Spinal cord (tissue), 10 donors: ENCODE results near the gene PTH2R. TPM values are rescaled to one million over a fixed set of nuclear protein-coding genes. Genes with fewer than 3 reads are reported as not detected.
A peak's percentile ranks its signal among the peaks of the same experiment; 100 is the strongest.
"Not testable (repeated sequence)": the region's sequence is repeated elsewhere in the genome, so short reads cannot be mapped to it uniquely, and the experiment has no call there.

Source experiments
- DNase-seq, 6 donors: peaks; one replicate each; pipeline versions ENCODE4 v3.0.0 to v3.0.0-alpha.2; 2013 to 2015; ENCODE audit warnings: low spot score in 6 of 6, low read depth in 4 of 6
- H3K27ac ChIP-seq: one replicate; pipeline ENCODE4 v1.5.1; 2013; ENCODE audit warnings: low read depth, low read length, control low read depth
- H3K27me3 ChIP-seq: one replicate; pipeline ENCODE4 v1.6.1; 2013; ENCODE audit warnings: low read length; ENCODE audit not compliant: control insufficient read depth, insufficient read depth
- H3K36me3 ChIP-seq: one replicate; pipeline ENCODE4 v1.6.1; 2013; ENCODE audit warnings: low read length; ENCODE audit not compliant: control insufficient read depth, insufficient read depth
- H3K4me1 ChIP-seq: one replicate; pipeline ENCODE4 v1.6.1; 2013; ENCODE audit warnings: low read length; ENCODE audit not compliant: control insufficient read depth, insufficient read depth
- H3K4me3 ChIP-seq: one replicate; pipeline ENCODE4 v1.5.1; 2013; ENCODE audit warnings: low read depth, low read length, control low read depth
- H3K9me3 ChIP-seq: one replicate; pipeline ENCODE4 v1.6.1; 2013; ENCODE audit warnings: low read length; ENCODE audit not compliant: control insufficient read depth, insufficient read depth
- whole genome bisulfite sequencing: methylation state at CpG from one replicate; pipeline ENCODE4 v1.1.5; 2013; ENCODE audit warnings: missing lambda C conversion rate; ENCODE audit not compliant: insufficient coverage; 5-methylcytosine and 5-hydroxymethylcytosine counted together
- polyA plus RNA-seq, 2 donors: library from polyadenylated mRNA; unstranded; fragments of 120-200 nt; gene quantifications; one replicate each; pipeline ENCODE4 v1.2.1, GENCODE V29; 2013; ENCODE audit not compliant: insufficient read length in 2 of 2
- total RNA-seq, 2 donors: library from RNA; depleted of rRNA in 1 of 2; stranded (reverse); fragments of 120-200 nt in 1 of 2; fragments of >200 nt in 1 of 2; gene quantifications; one replicate each; pipeline versions ENCODE4 v1.2.3 to v1.2.4, GENCODE V29; 2013 to 2014
- donor health status: healthy.

Gene PTH2R
- total and polyA plus RNA-seq, 4 donors, result 0.77 to 1.2 (median 1.00) TPM

- no peaks in the 10 kb centered on the region for H3K36me3 ChIP-seq
- DNase-seq, result no peak
- no CpG with 5 or more reads among the region's 3 CpGs for WGBS
- H3K4me1 ChIP-seq, result no peaks in the 10 kb centered on the region
- H3K27ac ChIP-seq, result no peak overlapping the region
- H3K27me3 ChIP-seq, result no peaks in the 10 kb centered on the region
- H3K9me3 ChIP-seq, result peaks cover 1% of the 10 kb centered on the region
- no peak overlapping the region for H3K4me3 ChIP-seq
Measured at GRCh38 chr2:208531361-208531760, 124.8 kb downstream of the PTH2R start.

GRCh38 chr2:208535578-208535977 is 129.0 kb downstream of the PTH2R start:
- WGBS, result 71% methylated on average over 1 of the region's 1 CpG
- H3K4me1 ChIP-seq, H3K27me3 ChIP-seq, DNase-seq, H3K27ac ChIP-seq, H3K9me3 ChIP-seq, H3K4me3 ChIP-seq, H3K36me3 ChIP-seq: not testable (repeated sequence)

DNA sequence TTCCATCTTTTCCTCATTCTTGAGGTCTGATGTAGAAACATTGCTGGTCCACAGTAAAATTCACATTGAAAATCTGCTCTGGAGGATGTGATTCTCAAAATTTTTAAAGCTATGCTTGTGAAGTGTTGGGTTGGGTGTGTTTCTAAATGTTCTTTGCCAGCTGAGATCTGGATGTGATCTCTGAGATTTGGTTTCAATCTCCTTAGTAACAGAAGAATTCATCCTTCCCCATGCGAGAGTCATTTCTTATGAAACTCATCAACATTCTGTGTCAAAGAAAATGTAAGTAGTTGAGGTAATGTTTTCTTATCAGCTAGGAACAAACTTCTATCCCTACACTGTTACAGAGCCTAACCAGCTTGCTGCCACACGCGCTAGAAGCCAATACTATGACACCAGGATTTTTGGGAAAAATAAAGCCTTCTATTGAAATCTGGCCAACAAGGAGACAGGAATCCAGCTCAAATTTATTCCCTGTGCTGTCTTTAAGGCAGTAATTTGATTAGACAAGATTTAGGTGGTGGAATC is 134.9 kb downstream of the PTH2R start:
- 100% methylated on average over 1 of the region's 3 CpGs for WGBS
- H3K4me1 ChIP-seq, result no peaks in the 10 kb centered on the region
- no peak overlapping the region for H3K27ac ChIP-seq
- no peaks in the 10 kb centered on the region for H3K9me3 ChIP-seq
- H3K36me3 ChIP-seq, result no peaks in the 10 kb centered on the region
- peak in 1 of 6 donors; percentile 50 for DNase-seq
- no peak overlapping the region for H3K4me3 ChIP-seq
- H3K27me3 ChIP-seq, result no peaks in the 10 kb centered on the region

GRCh38 chr2:208541989-208542464 is 135.4 kb downstream of the PTH2R start:
- H3K36me3 ChIP-seq, result no peaks in the 10 kb centered on the region
- no CpG with 5 or more reads among the region's 3 CpGs for WGBS
- H3K4me3 ChIP-seq, result no peak overlapping the region
- no peak overlapping the region for H3K27ac ChIP-seq
- H3K9me3 ChIP-seq, result no peaks in the 10 kb centered on the region
- DNase-seq, result peak in 1 of 6 donors; percentile 36
- H3K27me3 ChIP-seq, result no peaks in the 10 kb centered on the region
- H3K4me1 ChIP-seq, result no peaks in the 10 kb centered on the region

GRCh38 chr2:208542465-208543041 is 136.0 kb downstream of the PTH2R start:
- Histone ChIP-seq H3K27me3 (no peaks in the 10 kb centered on the region), H3K4me1 (no peaks in the 10 kb centered on the region), H3K27ac (no peak overlapping the region), H3K4me3 (no peak overlapping the region), H3K36me3 (no peaks in the 10 kb centered on the region), H3K9me3 (no peaks in the 10 kb centered on the region)
- WGBS, result 90% methylated on average over 1 of the region's 1 CpG
- no peak for DNase-seq

Other genes starting within 250 kb of the PTH2R start
- not detected for gene CRYGA, start 243.2 kb upstream of the PTH2R start, total RNA-seq
- under 1 TPM; 0.36 to 0.43 TPM for gene CRYGA, start 243.2 kb upstream of the PTH2R start, polyA plus RNA-seq
- 10 to 100 TPM in 1 of 2 donors, 1 to 10 TPM in 1; 6.4 to 15.7 TPM for gene C2orf80, start 216.8 kb upstream of the PTH2R start, total RNA-seq
- gene C2orf80, start 216.8 kb upstream of the PTH2R start, polyA plus RNA-seq, result 10 to 100 TPM; 31.0 to 35.4 TPM
- 100 to 1,000 TPM; 106 to 126 TPM for gene IDH1, start 151.7 kb upstream of the PTH2R start, total RNA-seq
- gene IDH1, start 151.7 kb upstream of the PTH2R start, polyA plus RNA-seq, result 100 to 1,000 TPM; 131 to 169 TPM
- gene PIKFYVE, start 140.5 kb upstream of the PTH2R start, total RNA-seq, result 10 to 100 TPM; 48.4 to 60.0 TPM
- 10 to 100 TPM; 20.5 to 25.5 TPM for gene PIKFYVE, start 140.5 kb upstream of the PTH2R start, polyA plus RNA-seq